RWPE2 (cell line): ENCODE results near the gene MAP1B.

Source experiments
- ATAC-seq: fragments of 200-7000 bp; cut with Tn5 transposase; 3 replicates; pipeline ENCODE4 v1.9.1; 2021; ENCODE audit warnings: low read depth
- DNase-seq: peaks from one replicate; pipeline ENCODE4 v3.0.0-alpha.2; 2020; ENCODE audit warnings: low spot score
- H3K27ac ChIP-seq: fragments of 450-650 bp; 2 replicates; pipeline ENCODE4 v1.5.1; 2017; ENCODE audit warnings: mild to moderate bottlenecking; ENCODE audit not compliant: poor library complexity, severe bottlenecking
- H3K27me3 ChIP-seq: fragments of 250-450 bp; sonication (Bioruptor Pico); 2 replicates; pipeline ENCODE4 v1.5.1; 2021; ENCODE audit warnings: mild to moderate bottlenecking, moderate library complexity; ENCODE audit not compliant: insufficient read depth, poor library complexity, severe bottlenecking
- H3K36me3 ChIP-seq: fragments of 250-450 bp; sonication (Bioruptor Pico); 2 replicates; pipeline ENCODE4 v1.5.1; 2020; ENCODE audit warnings: low read depth, mild to moderate bottlenecking, moderate library complexity
- H3K4me1 ChIP-seq: fragments of 250-450 bp; sonication (Bioruptor Pico); 2 replicates; pipeline ENCODE4 v1.5.1; 2021; ENCODE audit warnings: mild to moderate bottlenecking, moderate library complexity; ENCODE audit not compliant: insufficient read depth, poor library complexity, severe bottlenecking
- H3K4me3 ChIP-seq: fragments of 250-450 bp; sonication (Bioruptor Pico); 2 replicates; pipeline ENCODE4 v1.5.1; 2021; ENCODE audit warnings: mild to moderate bottlenecking, moderate library complexity; ENCODE audit not compliant: severe bottlenecking
- H3K9me3 ChIP-seq: fragments of 250-450 bp; sonication (Bioruptor Pico); 2 replicates; pipeline ENCODE4 v1.5.1; 2021; ENCODE audit warnings: mild to moderate bottlenecking, moderate library complexity; ENCODE audit not compliant: severe bottlenecking
- CTCF ChIP-seq: fragments of 450-650 bp; IDR thresholded peaks from one replicate; pipeline ENCODE4 v1.5.1; 2017; ENCODE audit warnings: mild to moderate bottlenecking, moderate library complexity; ENCODE audit not compliant: poor library complexity, severe bottlenecking

Gene MAP1B

GRCh38 chr5:72093824-72094223 is 13.5 kb upstream of the MAP1B start:
- Histone ChIP-seq H3K27ac (no peak overlapping the region), H3K27me3 (no peaks in the 10 kb centered on the region), H3K9me3 (no peaks in the 10 kb centered on the region), H3K4me3 (no peak overlapping the region), H3K4me1 (no peaks in the 10 kb centered on the region), H3K36me3 (no peaks in the 10 kb centered on the region)
- no peak for ATAC-seq
- TF ChIP-seq CTCF, result no peak
- no peak for DNase-seq

GRCh38 chr5:72096602-72097188 is 10.6 kb upstream of the MAP1B start:
- no peak for TF ChIP-seq CTCF
- no peak for DNase-seq
- H3K4me1 ChIP-seq, result no peaks in the 10 kb centered on the region
- H3K27ac ChIP-seq, result no peak overlapping the region
- H3K9me3 ChIP-seq, result no peaks in the 10 kb centered on the region
- ATAC-seq, result 0 out of 3 replicates have a peak, but pooled peaks have one; percentile 33
- no peak overlapping the region for H3K4me3 ChIP-seq
- H3K36me3 ChIP-seq, result no peaks in the 10 kb centered on the region
- no peaks in the 10 kb centered on the region for H3K27me3 ChIP-seq

GRCh38 chr5:72101828-72102227 is 5.4 kb upstream of the MAP1B start:
- no peak for DNase-seq

GRCh38 chr5:72106817-72107130 is 501 bp upstream of the MAP1B start:
- Histone ChIP-seq H3K27me3 (no peaks in the 10 kb centered on the region), H3K36me3 (peaks cover 12% of the 10 kb centered on the region), H3K27ac (no peak overlapping the region), H3K4me1 (peaks cover 3% of the 10 kb centered on the region), H3K9me3 (no peaks in the 10 kb centered on the region), H3K4me3 (peak overlapping the region; percentile 66)
- TF ChIP-seq CTCF, result no peak
- DNase-seq (no peak), ATAC-seq (no peak)

More at GRCh38 chr5:72101828-72102227, 5.4 kb upstream of the MAP1B start:
- no peak for TF ChIP-seq CTCF
- H3K4me3 ChIP-seq, result no peak overlapping the region
- H3K27ac ChIP-seq, result no peak overlapping the region
- H3K4me1 ChIP-seq, result peaks cover 3% of the 10 kb centered on the region
- H3K9me3 ChIP-seq, result no peaks in the 10 kb centered on the region
- H3K27me3 ChIP-seq, result no peaks in the 10 kb centered on the region
- no peaks in the 10 kb centered on the region for H3K36me3 ChIP-seq
- ATAC-seq, result peak; percentile 89

- no peaks in the 10 kb centered on the region for H3K4me1 ChIP-seq
- no peaks in the 10 kb centered on the region for H3K27me3 ChIP-seq
- H3K27ac ChIP-seq, result no peak overlapping the region
- no peak for TF ChIP-seq CTCF
- H3K4me3 ChIP-seq, result peak overlapping the region; percentile 66
- no peaks in the 10 kb centered on the region for H3K9me3 ChIP-seq
- DNase-seq (no peak), ATAC-seq (peak; percentile 51)
- peaks cover 13% of the 10 kb centered on the region for H3K36me3 ChIP-seq
Measured at GRCh38 chr5:72107901-72108201, 576 bp downstream of the MAP1B start.
